LHCN-M2 (cell line): ENCODE data around the gene PPP4R3C. TPM values are rescaled to one million over a fixed set of nuclear protein-coding genes. Genes with fewer than 3 reads are reported as not detected.
"Not testable (repeated sequence)": the region's sequence is repeated elsewhere in the genome, so short reads cannot be mapped to it uniquely, and the experiment has no call there.

Experiments
- DNase-seq: peaks from one replicate; pipeline ENCODE4 v3.0.0-alpha.2; 2012; ENCODE audit warnings: low read depth
- polyA plus RNA-seq: library from polyadenylated mRNA; unstranded; fragments of >200 nt; gene quantifications from one replicate; pipeline ENCODE4 v1.2.1, GENCODE V29; 2012; ENCODE audit warnings: missing spikeins
- total RNA-seq: library from RNA; depleted of rRNA; stranded (reverse); fragments of >200 nt; gene quantifications from 2 replicates; pipeline ENCODE4 v1.2.3, GENCODE V29; 2014; rRNA removed

PPP4R3C gene
- total RNA-seq, result not detected in 2 replicates
- not detected for polyA plus RNA-seq

GRCh38 chrX:27463187-27463586, at the start of gene PPP4R3C:
PPP4R3C (minus strand) TSS chrX:27463341; CDS start chrX:27463296, 45 bp downstream.
- DNase-seq, result no peak

- no peak for DNase-seq
Observed at GRCh38 chrX:27491397-27491796, 28.3 kb upstream of the PPP4R3C start.

- no peak for DNase-seq
Observed at GRCh38 chrX:27466051-27466450, 2.9 kb upstream of the PPP4R3C start.

- DNase-seq, result no peak
Observed at GRCh38 chrX:27465036-27465435, 1.9 kb upstream of the PPP4R3C start.

GRCh38 chrX:27459129-27459528, 4.0 kb downstream of the PPP4R3C start:
- not testable (repeated sequence) for DNase-seq

GRCh38 chrX:27458544-27458943, 4.6 kb downstream of the PPP4R3C start:
- not testable (repeated sequence) for DNase-seq

DNA sequence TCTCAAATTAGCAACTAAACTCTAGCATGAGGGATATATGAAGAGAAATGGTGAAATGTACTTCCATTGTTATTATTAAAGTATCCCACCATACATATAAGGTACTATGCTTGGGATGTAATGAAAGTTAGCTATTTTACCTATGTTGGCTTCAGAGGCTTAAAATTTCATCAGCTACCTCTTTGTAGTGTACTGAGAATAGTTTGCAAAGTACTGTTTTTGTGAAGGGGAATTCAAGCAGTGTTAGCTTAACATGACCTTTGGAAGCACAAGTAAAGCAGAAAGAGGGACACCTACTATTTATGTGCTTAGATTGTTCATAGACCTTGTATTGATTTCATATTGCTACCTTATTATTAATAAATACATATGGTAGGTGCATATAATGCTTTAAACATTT, 11.8 kb downstream of the PPP4R3C start:
- DNase-seq, result no peak

- DNase-seq, result no peak
Observed at GRCh38 chrX:27446423-27446822, 16.7 kb downstream of the PPP4R3C start.

GRCh38 chrX:27445438-27445837, 17.7 kb downstream of the PPP4R3C start:
- no peak for DNase-seq

- no peak for DNase-seq
Observed at GRCh38 chrX:27444093-27444908, 18.8 kb downstream of the PPP4R3C start.

DNA sequence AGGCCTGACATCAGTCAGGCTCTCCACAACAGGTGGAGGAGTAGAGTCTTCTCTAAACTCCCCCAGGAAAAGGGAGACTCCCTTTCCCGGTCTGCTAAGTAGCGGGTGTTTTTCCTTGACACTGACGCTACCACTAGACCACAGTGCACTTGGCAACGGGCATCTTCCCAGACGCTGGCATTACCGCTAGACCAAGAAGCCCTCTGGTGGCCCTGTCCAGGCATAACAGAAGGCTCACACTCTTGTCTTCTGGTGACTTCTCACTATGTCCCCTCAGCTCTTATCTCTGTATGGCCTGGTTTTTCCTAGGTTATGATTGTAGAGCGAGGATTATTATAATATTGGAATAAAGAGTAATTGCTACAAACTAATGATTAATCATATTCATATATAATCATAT, 20.7 kb downstream of the PPP4R3C start:
- DNase-seq, result not testable (repeated sequence)

- no peak for DNase-seq
Observed at GRCh38 chrX:27439771-27440170, 23.4 kb downstream of the PPP4R3C start.

- no peak for DNase-seq
Observed at GRCh38 chrX:27438937-27439336, 24.2 kb downstream of the PPP4R3C start.

DNA sequence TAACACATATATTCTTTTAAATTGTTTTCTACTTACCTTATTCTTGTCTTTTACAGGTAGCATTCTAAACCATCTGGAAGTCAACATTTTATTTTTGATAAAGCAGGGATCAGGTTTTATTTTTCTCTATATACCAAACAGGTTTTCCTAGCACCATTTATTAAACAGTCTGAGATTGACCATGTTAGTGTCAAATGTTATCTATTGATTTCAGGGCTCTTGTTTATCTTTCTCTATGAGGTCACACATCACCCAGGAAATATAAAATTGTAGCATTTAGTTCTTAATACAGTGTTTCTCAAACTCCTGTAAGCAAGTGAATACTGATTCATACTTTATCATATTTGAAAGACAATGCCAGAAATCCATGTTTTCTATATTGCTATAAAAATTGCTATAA, 28.1 kb downstream of the PPP4R3C start:
- no peak for DNase-seq

Other genes with a start within 250 kb of the PPP4R3C start
- not detected in 2 replicates for gene DCAF8L2, start 127.0 kb upstream of the PPP4R3C start, total RNA-seq